SH-SY5Y (cell line): ENCODE measurements around the gene FXYD3.

Experiments used
- GATA2 ChIP-seq: IDR thresholded peaks from 2 replicates; pipeline ENCODE4 v1.6.1; 2011; ENCODE audit warnings: mild to moderate bottlenecking, low read depth, low read length
- GATA3 ChIP-seq: IDR thresholded peaks from 2 replicates; pipeline ENCODE4 v1.6.1; 2011; ENCODE audit warnings: low read depth, mild to moderate bottlenecking, low read length, moderate library complexity

GRCh38 chr19:35127871-35128270, 12.2 kb downstream of the FXYD3 start:
- no peak for TF ChIP-seq GATA2
- no peak for TF ChIP-seq GATA3
